ENCODE measurements around the gene CCNH. TPM values are rescaled to one million over a fixed set of nuclear protein-coding genes. Genes with fewer than 3 reads are reported as not detected.

Gene CCNH
- total RNA-seq, 1 experiment from 2014 or later: 50.1 TPM

DNA sequence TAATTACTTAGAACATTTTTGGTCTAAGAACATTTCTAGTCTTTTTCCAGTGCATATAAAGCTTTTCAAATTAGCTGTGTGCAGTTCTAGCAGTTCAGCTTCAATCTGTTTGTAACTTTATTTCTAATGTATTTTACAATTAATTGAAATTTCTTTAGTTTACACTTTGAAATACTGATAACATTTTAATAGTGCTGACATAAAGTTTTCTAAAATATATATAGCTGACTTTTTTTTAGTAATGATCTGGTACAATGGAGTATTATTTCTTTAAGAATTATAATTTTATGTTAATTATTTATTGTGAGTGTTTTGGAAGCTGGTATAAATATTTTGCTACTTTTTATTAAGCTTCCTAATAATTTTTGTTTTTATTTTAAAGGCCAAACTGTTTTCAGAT lies 43.3 kb downstream of the CCNH start:
- peaks cover 16% of the 10 kb centered on the region for H3K4me1 Mint-ChIP-seq (ENCODE audit: low read depth, unreplicated experiment)
- H3K36me3 Mint-ChIP-seq (ENCODE audit: insufficient read depth, unreplicated experiment): peaks cover 79% of the 10 kb centered on the region
- no peak overlapping the region for H3K27ac Mint-ChIP-seq (ENCODE audit: unreplicated experiment)
- CTCF ChIA-PET: no interaction called here
- no peak overlapping the region for H3K4me3 Mint-ChIP-seq (ENCODE audit: low read depth, unreplicated experiment)
- intact Hi-C loops (cut with micrococcal nuclease; ENCODE audit: unreplicated experiment): no loop called here
- no peaks in the 10 kb centered on the region for H3K27me3 Mint-ChIP-seq (ENCODE audit: unreplicated experiment)
- DNase-seq: no peak
- no peaks in the 10 kb centered on the region for H3K9me3 Mint-ChIP-seq (ENCODE audit: low read depth, unreplicated experiment)
- TF ChIP-seq CTCF (IDR thresholded peaks at IDR 0.05; ENCODE audit: unreplicated experiment): no peak
- BruUV-seq (replicated peaks): no TSS peak

DNA sequence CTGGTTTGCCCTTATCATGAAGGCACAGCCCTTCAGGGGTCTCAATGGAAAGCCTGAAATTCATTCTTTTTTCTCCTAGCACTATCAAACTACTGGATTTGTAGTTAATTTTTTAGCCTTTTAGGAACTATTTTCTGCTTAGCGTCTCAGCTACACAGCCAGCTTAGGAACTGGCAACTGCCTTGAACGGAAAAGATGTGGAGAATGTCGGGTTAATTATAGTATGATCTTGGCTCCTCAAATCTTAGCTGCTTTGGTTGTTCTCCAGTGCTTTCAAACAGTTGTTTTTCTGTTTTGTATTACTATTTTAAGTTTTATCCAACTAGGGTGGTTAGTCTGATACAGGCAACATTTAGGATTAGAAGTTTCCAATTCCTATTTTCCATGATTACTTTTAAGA lies 44.1 kb downstream of the CCNH start:
- intact Hi-C loops (cut with micrococcal nuclease; ENCODE audit: unreplicated experiment): no loop called here
- no TSS peak for BruUV-seq (replicated peaks)
- CTCF ChIA-PET: no interaction called here

GRCh38 chr5:87367243-87367642 lies 45.5 kb downstream of the CCNH start:
- peak overlapping the region; percentile 67 for H3K27ac Mint-ChIP-seq (ENCODE audit: unreplicated experiment)
- CTCF ChIA-PET: no interaction called here
- DNase-seq: no peak
- H3K9me3 Mint-ChIP-seq (ENCODE audit: low read depth, unreplicated experiment): no peaks in the 10 kb centered on the region
- no peak overlapping the region for H3K4me3 Mint-ChIP-seq (ENCODE audit: low read depth, unreplicated experiment)
- intact Hi-C loops (cut with micrococcal nuclease; ENCODE audit: unreplicated experiment): no loop called here
- no TSS peak for BruUV-seq (replicated peaks)
- H3K36me3 Mint-ChIP-seq (ENCODE audit: insufficient read depth, unreplicated experiment): peaks cover 76% of the 10 kb centered on the region
- no peak for TF ChIP-seq CTCF (IDR thresholded peaks at IDR 0.05; ENCODE audit: unreplicated experiment)
- peaks cover 25% of the 10 kb centered on the region for H3K4me1 Mint-ChIP-seq (ENCODE audit: low read depth, unreplicated experiment)
- H3K27me3 Mint-ChIP-seq (ENCODE audit: unreplicated experiment): no peaks in the 10 kb centered on the region

More for the DNA sequence above, 44.1 kb downstream of the CCNH start:
- no peak overlapping the region for H3K4me3 Mint-ChIP-seq (ENCODE audit: low read depth, unreplicated experiment)
- H3K27ac Mint-ChIP-seq (ENCODE audit: unreplicated experiment): no peak overlapping the region
- H3K36me3 Mint-ChIP-seq (ENCODE audit: insufficient read depth, unreplicated experiment): peaks cover 80% of the 10 kb centered on the region
- DNase-seq: no peak
- H3K27me3 Mint-ChIP-seq (ENCODE audit: unreplicated experiment): no peaks in the 10 kb centered on the region
- H3K4me1 Mint-ChIP-seq (ENCODE audit: low read depth, unreplicated experiment): peaks cover 16% of the 10 kb centered on the region
- TF ChIP-seq CTCF (IDR thresholded peaks at IDR 0.05; ENCODE audit: unreplicated experiment): no peak
- no peaks in the 10 kb centered on the region for H3K9me3 Mint-ChIP-seq (ENCODE audit: low read depth, unreplicated experiment)

DNA sequence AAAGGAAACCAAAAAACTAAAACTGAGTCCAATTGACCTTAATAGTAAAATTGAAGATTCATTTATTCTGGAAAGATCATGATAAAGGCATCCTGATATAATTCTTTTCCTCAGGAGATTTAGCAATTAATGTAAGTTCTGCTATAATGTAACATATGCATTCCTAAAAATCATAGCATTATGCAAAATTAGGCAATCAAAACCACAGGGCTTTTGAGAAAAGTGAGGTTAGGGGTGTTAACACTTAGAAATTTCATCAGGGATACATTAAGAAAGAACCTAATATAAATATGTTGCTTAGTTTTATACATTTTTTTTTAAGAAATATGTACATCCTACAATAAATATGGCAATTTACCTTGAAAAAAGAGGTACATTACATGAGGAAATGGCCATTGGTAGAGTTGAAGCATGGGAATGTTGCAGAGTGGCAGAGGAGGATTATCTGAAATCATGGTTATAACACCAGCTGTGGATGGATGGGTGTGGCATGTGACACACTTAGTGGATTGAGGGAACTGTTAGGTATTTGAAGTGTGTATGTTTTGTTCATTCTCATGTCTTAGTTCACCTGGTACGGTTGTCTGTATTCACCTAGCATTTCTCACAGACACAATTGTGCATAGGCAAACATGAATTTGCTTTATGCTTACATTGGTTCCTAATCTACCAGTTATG lies 51.1 kb downstream of the CCNH start:
- Mint-ChIP-seq H3K27me3 (ENCODE audit: unreplicated experiment) (no peaks in the 10 kb centered on the region), H3K36me3 (ENCODE audit: insufficient read depth, unreplicated experiment) (peaks cover 82% of the 10 kb centered on the region), H3K27ac (ENCODE audit: unreplicated experiment) (peak overlapping the region; percentile 84), H3K4me1 (ENCODE audit: low read depth, unreplicated experiment) (peaks cover 38% of the 10 kb centered on the region), H3K9me3 (ENCODE audit: low read depth, unreplicated experiment) (no peaks in the 10 kb centered on the region), H3K4me3 (ENCODE audit: low read depth, unreplicated experiment) (no peak overlapping the region)
- DNase-seq: no peak
- intact Hi-C loops (cut with micrococcal nuclease; ENCODE audit: unreplicated experiment): no loop called here
- TF ChIP-seq CTCF (IDR thresholded peaks at IDR 0.05; ENCODE audit: unreplicated experiment): no peak
- no TSS peak for BruUV-seq (replicated peaks)
- CTCF ChIA-PET: no interaction called here

Measured in Calu3 (cell line).